ENCODE results near the gene PPM1N. TPM values are rescaled to one million over a fixed set of nuclear protein-coding genes. Genes with fewer than 3 reads are reported as not detected.

The PPM1N gene
- polyA plus RNA-seq, 1 donor (not counting 4 experiments of a cell fraction or from before 2014, with no cell fraction given), result 1.9 TPM

GRCh38 chr19:45484273-45484945 is 13.8 kb upstream of the PPM1N start:
- dilution Hi-C loops (cut with MboI; ENCODE audit: extremely low pct_ligation_motif_present, low sequenced_read_pairs), result no loop called here
- Histone ChIP-seq H3K36me3 (ENCODE audit: control insufficient read depth in 2 of 2, extremely low read depth in 1 of 2, insufficient read depth in 2 of 2, low read length in 2 of 2) (peaks cover 0 to 1% of the 10 kb centered on the region in 2 experiments), H3K9me3 (ENCODE audit: control insufficient read depth, low read depth, low read length) (no peaks in the 10 kb centered on the region), H3K27ac (ENCODE audit: control insufficient read depth, insufficient read depth, low read length) (no peak overlapping the region), H3K4me3 (ENCODE audit: control insufficient read depth in 2 of 3, extremely low read depth in 1 of 3, insufficient read depth in 2 of 3, low read depth in 1 of 3, low read length in 3 of 3) (no peak overlapping the region), H3K9me1 (ENCODE audit: control insufficient read depth, extremely low read depth, insufficient read depth, low read length) (no peaks in the 10 kb centered on the region), H4K20me1 (ENCODE audit: control insufficient read depth, extremely low read depth, insufficient read depth, low read length) (no peaks in the 10 kb centered on the region), H3K4me2 (ENCODE audit: control insufficient read depth, extremely low read depth, insufficient read depth, low read depth, low read length) (no peak overlapping the region), H3K9ac (ENCODE audit: control insufficient read depth, extremely low read depth, insufficient read depth, low read length) (no peak overlapping the region), H3K79me2 (ENCODE audit: control insufficient read depth, insufficient read depth, low read length) (no peaks in the 10 kb centered on the region), H2AFZ (ENCODE audit: control insufficient read depth, low read length) (no peak overlapping the region), H3K4me1 (ENCODE audit: control insufficient read depth, extremely low read depth, insufficient read depth, low read length) (peaks cover 6% of the 10 kb centered on the region), H3K27me3 (ENCODE audit: control insufficient read depth, extremely low read depth, insufficient read depth, low read length) (no peaks in the 10 kb centered on the region)
- TF ChIP-seq, protein P1, sequence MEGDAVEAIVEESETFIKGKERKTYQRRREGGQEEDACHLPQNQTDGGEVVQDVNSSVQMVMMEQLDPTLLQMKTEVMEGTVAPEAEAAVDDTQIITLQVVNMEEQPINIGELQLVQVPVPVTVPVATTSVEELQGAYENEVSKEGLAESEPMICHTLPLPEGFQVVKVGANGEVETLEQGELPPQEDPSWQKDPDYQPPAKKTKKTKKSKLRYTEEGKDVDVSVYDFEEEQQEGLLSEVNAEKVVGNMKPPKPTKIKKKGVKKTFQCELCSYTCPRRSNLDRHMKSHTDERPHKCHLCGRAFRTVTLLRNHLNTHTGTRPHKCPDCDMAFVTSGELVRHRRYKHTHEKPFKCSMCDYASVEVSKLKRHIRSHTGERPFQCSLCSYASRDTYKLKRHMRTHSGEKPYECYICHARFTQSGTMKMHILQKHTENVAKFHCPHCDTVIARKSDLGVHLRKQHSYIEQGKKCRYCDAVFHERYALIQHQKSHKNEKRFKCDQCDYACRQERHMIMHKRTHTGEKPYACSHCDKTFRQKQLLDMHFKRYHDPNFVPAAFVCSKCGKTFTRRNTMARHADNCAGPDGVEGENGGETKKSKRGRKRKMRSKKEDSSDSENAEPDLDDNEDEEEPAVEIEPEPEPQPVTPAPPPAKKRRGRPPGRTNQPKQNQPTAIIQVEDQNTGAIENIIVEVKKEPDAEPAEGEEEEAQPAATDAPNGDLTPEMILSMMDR (optimal IDR thresholded peaks at IDR 0.05 in 1 of 3, IDR thresholded peaks at IDR 0.05 in 1 of 3, conservative IDR thresholded peaks at IDR 0.05 in 1 of 3; ENCODE audit: extremely low read depth in 1 of 3, insufficient read depth in 2 of 3, low read length in 3 of 3), result no peak
- TF ChIP-seq EZH2 (IDR thresholded peaks at IDR 0.05; ENCODE audit: low read length), result no peak
- no peak for DNase-seq (ENCODE audit: low read depth, low spot score)
- no peak for FAIRE-seq

GRCh38 chr19:45485305-45486077 is 12.8 kb upstream of the PPM1N start:
- peak overlapping the region; percentile 43 to 55 (median 54) for H3K4me3 ChIP-seq (ENCODE audit: control insufficient read depth in 2 of 3, extremely low read depth in 1 of 3, insufficient read depth in 2 of 3, low read depth in 1 of 3, low read length in 3 of 3)

More at GRCh38 chr19:45485305-45486077, 12.8 kb upstream of the PPM1N start:
- dilution Hi-C loops (cut with MboI; ENCODE audit: extremely low pct_ligation_motif_present, low sequenced_read_pairs), result no loop called here
- Histone ChIP-seq H3K27ac (ENCODE audit: control insufficient read depth, insufficient read depth, low read length) (no peak overlapping the region), H3K9me1 (ENCODE audit: control insufficient read depth, extremely low read depth, insufficient read depth, low read length) (no peaks in the 10 kb centered on the region), H4K20me1 (ENCODE audit: control insufficient read depth, extremely low read depth, insufficient read depth, low read length) (no peaks in the 10 kb centered on the region), H3K4me2 (ENCODE audit: control insufficient read depth, extremely low read depth, insufficient read depth, low read depth, low read length) (peak overlapping the region; percentile 60), H3K79me2 (ENCODE audit: control insufficient read depth, insufficient read depth, low read length) (no peaks in the 10 kb centered on the region), H3K9me3 (ENCODE audit: control insufficient read depth, low read depth, low read length) (no peaks in the 10 kb centered on the region), H3K36me3 (ENCODE audit: control insufficient read depth in 2 of 2, extremely low read depth in 1 of 2, insufficient read depth in 2 of 2, low read length in 2 of 2) (peaks cover 0 to 1% of the 10 kb centered on the region in 2 experiments), H3K9ac (ENCODE audit: control insufficient read depth, extremely low read depth, insufficient read depth, low read length) (peak overlapping the region; percentile 46), H3K27me3 (ENCODE audit: control insufficient read depth, extremely low read depth, insufficient read depth, low read length) (no peaks in the 10 kb centered on the region), H2AFZ (ENCODE audit: control insufficient read depth, low read length) (peak overlapping the region; percentile 76), H3K4me1 (ENCODE audit: control insufficient read depth, extremely low read depth, insufficient read depth, low read length) (peaks cover 6% of the 10 kb centered on the region)
- peak; percentile 81 for FAIRE-seq
- no peak for TF ChIP-seq EZH2 (IDR thresholded peaks at IDR 0.05; ENCODE audit: low read length)
- TF ChIP-seq, protein P1 (optimal IDR thresholded peaks at IDR 0.05 in 1 of 3, IDR thresholded peaks at IDR 0.05 in 1 of 3, conservative IDR thresholded peaks at IDR 0.05 in 1 of 3; ENCODE audit: extremely low read depth in 1 of 3, insufficient read depth in 2 of 3, low read length in 3 of 3), result peak; percentile 87 to 92 (median 88)
- DNase-seq (ENCODE audit: low read depth, low spot score), result peak; percentile 85

Measured in keratinocyte (primary cell).